ENCODE measurements around the gene MSTO1. TPM values are rescaled to one million over a fixed set of nuclear protein-coding genes. Genes with fewer than 3 reads are reported as not detected.
"Not testable (repeated sequence)": the region's sequence is repeated elsewhere in the genome, so short reads cannot be mapped to it uniquely, and the experiment has no call there.

MSTO1 gene
- polyA plus RNA-seq, 1 donor: 44.4 TPM

DNA sequence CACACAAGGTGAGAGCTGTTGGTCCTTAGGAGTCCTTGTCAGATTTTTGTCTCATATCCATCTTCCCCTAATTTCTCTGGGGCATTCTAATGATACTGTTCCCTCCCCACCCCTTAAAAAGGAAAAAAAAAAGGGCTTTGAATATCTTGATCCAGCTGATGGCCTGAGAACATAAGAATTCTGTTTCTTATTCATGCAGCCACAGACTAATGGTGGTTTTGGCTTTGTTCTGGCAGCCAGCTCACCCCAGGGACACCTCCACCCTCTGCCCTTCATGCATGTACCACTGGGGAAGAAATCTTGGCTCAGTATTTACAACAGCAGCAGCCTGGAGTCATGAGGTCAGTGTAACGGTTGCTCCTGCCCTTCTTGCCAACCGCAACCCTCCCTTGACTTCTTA, 3.2 kb downstream of the MSTO1 start:
- peaks cover 14% of the 10 kb centered on the region for H3K36me3 ChIP-seq (ENCODE audit: control insufficient read depth, insufficient read depth, low read length)
- WGBS (ENCODE audit: insufficient coverage, low lambda C conversion rate): no CpG with 5 or more reads among the region's 2 CpGs
- H3K4me1 ChIP-seq (ENCODE audit: control insufficient read depth, insufficient read depth, low read length); H3K27ac ChIP-seq (ENCODE audit: low read length); H3K27me3 ChIP-seq (ENCODE audit: control insufficient read depth, insufficient read depth, low read length); H3K4me3 ChIP-seq (ENCODE audit: low read length); H3K9me3 ChIP-seq (ENCODE audit: control insufficient read depth, low read depth, low read length); DNase-seq: not testable (repeated sequence)

DNA sequence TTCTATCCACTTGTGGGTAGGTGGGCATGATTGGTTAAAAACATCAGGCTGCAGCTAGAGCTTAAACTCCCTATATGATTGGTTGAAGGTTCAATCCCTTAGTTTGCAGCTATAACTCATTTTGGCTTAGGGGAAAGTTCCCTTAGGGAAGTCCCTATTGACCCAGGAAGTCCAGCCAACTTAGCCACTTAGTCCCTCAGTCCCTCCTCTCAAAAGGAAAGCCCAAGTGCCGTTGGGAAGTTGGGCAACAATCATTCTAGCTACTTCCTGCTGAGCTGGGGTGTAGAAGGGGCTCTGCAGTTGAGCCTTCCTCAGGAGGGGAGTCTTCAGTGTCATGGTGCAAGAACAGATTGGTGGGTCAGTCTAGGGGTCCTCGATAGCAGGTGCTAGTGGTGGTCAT, 12.2 kb downstream of the MSTO1 start:
- H3K4me1 ChIP-seq (ENCODE audit: control insufficient read depth, insufficient read depth, low read length): no peaks in the 10 kb centered on the region
- no peak overlapping the region for H3K4me3 ChIP-seq (ENCODE audit: low read length)
- H3K27me3 ChIP-seq (ENCODE audit: control insufficient read depth, insufficient read depth, low read length): peaks cover 2% of the 10 kb centered on the region
- no peak for DNase-seq
- no peaks in the 10 kb centered on the region for H3K36me3 ChIP-seq (ENCODE audit: control insufficient read depth, insufficient read depth, low read length)
- no peaks in the 10 kb centered on the region for H3K9me3 ChIP-seq (ENCODE audit: control insufficient read depth, low read depth, low read length)
- WGBS (ENCODE audit: insufficient coverage, low lambda C conversion rate): no CpG with 5 or more reads among the region's 2 CpGs
- no peak overlapping the region for H3K27ac ChIP-seq (ENCODE audit: low read length)

DNA sequence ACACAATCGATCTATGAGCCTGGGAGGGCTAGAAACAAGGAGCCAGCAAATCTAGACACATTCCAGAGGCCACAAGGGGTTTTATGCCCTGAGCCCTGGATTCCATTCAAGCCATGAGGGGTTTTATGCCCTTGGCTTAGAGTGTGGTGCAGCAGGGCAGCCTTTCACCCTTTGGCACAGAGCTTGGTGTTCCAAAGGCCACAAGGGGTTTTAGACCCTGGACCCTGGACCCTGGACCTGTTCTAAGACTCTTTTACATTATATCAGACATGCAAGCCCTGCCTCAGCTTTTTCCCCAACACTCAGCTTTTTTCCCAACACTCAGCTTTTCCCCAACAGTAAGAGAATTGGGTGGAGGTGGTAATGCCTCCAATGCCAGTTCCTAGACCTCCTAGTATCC, 13.3 kb downstream of the MSTO1 start:
- Histone ChIP-seq H3K36me3 (ENCODE audit: control insufficient read depth, insufficient read depth, low read length) (no peaks in the 10 kb centered on the region), H3K27ac (ENCODE audit: low read length) (no peak overlapping the region), H3K4me3 (ENCODE audit: low read length) (no peak overlapping the region), H3K9me3 (ENCODE audit: control insufficient read depth, low read depth, low read length) (no peaks in the 10 kb centered on the region), H3K27me3 (ENCODE audit: control insufficient read depth, insufficient read depth, low read length) (peaks cover 2% of the 10 kb centered on the region), H3K4me1 (ENCODE audit: control insufficient read depth, insufficient read depth, low read length) (no peaks in the 10 kb centered on the region)
- DNase-seq: peak in 1 of 2 donors; percentile 10
- no CpG with 5 or more reads among the region's 1 CpG for WGBS (ENCODE audit: insufficient coverage, low lambda C conversion rate)

DNA sequence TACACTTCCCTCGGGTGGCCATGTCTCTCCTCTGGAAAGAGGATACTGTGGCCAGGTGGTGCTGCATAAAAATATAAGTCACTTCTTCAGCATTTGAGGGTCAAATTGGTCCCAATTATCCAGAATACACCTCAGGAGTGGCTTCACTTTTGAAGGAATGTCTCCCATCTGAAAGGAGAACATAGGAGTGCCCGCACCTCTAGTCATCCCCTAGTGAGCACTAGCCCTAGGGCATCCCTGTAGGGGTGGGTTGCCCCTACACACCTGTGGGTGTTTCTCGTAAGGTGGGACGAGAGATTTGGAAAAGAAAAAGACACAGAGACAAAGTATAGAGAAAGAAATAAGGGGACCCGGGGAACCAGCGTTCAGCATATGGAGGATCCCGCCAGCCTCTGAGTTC, 16.4 kb downstream of the MSTO1 start:
- H3K36me3 ChIP-seq (ENCODE audit: control insufficient read depth, insufficient read depth, low read length); H3K4me3 ChIP-seq (ENCODE audit: low read length); H3K4me1 ChIP-seq (ENCODE audit: control insufficient read depth, insufficient read depth, low read length); H3K27me3 ChIP-seq (ENCODE audit: control insufficient read depth, insufficient read depth, low read length); DNase-seq; H3K27ac ChIP-seq (ENCODE audit: low read length); H3K9me3 ChIP-seq (ENCODE audit: control insufficient read depth, low read depth, low read length): not testable (repeated sequence)
- WGBS (ENCODE audit: insufficient coverage, low lambda C conversion rate): no CpG with 5 or more reads among the region's 7 CpGs

DNA sequence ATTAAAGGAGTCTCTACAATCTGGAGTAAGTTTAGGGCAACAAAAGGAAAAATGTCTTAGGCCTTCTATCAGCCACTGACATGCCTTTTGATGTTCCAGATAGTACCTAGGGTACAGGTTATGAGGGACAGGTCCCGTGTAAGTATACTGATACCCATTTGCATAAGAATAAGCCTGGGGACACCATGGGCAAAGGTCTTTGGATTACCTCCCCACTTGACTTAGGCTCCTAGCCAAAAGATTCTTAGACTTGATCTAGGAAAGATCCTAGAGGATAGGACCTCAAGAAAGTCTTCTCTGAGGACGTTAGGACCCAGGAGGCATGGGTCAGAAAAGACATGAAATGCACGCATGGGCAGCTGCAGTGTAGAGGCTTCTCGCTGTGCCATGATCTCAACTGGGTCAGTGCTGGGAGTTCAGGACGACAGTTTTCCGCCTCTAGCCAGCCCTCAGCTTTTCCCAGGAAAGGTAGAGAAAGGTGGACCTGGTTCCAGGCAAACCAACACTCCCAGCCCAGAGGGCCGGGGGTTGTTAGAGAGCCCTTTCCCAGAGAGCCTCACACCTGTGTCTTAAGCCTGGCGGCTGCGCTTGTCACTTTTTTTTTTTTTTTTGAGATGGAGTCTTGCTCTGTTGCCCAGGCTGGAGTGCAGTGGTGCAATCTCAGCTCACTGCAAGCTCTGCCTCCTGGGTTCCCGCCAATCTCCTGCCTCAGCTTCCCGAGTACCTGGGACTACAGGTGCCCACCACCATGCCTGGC, 26.6 kb downstream of the MSTO1 start:
- no peak overlapping the region for H3K27ac ChIP-seq (ENCODE audit: low read length)
- H3K9me3 ChIP-seq (ENCODE audit: control insufficient read depth, low read depth, low read length): peaks cover 7% of the 10 kb centered on the region
- no peaks in the 10 kb centered on the region for H3K4me1 ChIP-seq (ENCODE audit: control insufficient read depth, insufficient read depth, low read length)
- no CpG with 5 or more reads among the region's 11 CpGs for WGBS (ENCODE audit: insufficient coverage, low lambda C conversion rate)
- no peaks in the 10 kb centered on the region for H3K36me3 ChIP-seq (ENCODE audit: control insufficient read depth, insufficient read depth, low read length)
- H3K4me3 ChIP-seq (ENCODE audit: low read length): no peak overlapping the region
- H3K27me3 ChIP-seq (ENCODE audit: control insufficient read depth, insufficient read depth, low read length): no peaks in the 10 kb centered on the region
- no peak for DNase-seq

DNA sequence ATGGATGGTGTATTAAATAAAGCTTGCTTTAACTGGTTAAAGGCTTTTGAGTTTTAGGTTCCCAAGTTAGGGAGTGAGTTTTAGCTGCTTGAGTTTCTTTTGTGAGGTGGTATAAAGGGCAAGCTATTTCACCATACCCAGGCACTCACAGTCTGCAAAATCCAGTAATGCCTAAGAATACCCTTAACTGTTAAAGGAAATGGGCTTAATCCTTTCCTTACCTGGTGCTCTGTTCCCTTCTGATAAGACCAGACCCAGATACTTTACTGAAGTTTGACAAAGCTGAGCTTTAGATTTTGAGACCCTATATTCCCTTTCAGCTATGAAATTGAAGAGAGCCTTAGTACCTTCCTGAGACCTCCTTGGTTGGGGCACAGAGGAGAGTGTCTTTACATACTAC, 30.3 kb downstream of the MSTO1 start:
- Histone ChIP-seq H3K4me1 (ENCODE audit: control insufficient read depth, insufficient read depth, low read length) (no peaks in the 10 kb centered on the region), H3K9me3 (ENCODE audit: control insufficient read depth, low read depth, low read length) (peaks cover 21% of the 10 kb centered on the region), H3K27me3 (ENCODE audit: control insufficient read depth, insufficient read depth, low read length) (no peaks in the 10 kb centered on the region), H3K36me3 (ENCODE audit: control insufficient read depth, insufficient read depth, low read length) (no peaks in the 10 kb centered on the region), H3K27ac (ENCODE audit: low read length) (no peak overlapping the region), H3K4me3 (ENCODE audit: low read length) (no peak overlapping the region)
- DNase-seq: no peak

DNA sequence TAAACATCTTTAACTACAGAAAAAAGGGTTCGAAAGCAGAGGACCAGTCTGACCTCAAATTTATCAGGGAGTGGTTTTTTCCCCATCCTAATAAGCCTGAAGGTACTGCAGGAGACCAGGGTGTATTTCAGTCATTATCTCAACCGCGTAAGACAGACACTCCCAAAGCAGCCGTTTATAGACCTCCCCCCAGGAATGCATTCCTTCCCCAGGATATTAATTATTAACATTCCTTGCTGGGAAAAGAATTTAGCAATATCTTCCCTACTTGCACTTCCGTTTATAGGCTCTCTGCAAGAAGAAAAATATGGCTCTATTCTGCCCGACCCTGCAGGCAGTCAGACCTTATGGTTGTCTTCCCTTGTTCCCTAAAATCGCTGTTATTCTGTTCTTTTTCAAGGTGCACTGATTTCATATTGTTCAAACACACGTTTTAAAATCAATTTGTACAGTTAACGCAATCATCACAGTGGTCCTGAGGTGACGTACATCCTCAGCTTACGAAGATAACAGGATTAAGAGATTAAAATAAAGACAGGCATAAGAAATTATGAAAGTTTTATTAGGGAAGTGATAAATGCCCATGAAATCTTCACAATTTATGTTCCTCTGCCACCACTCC, 32.7 kb downstream of the MSTO1 start:
- peaks cover 21% of the 10 kb centered on the region for H3K9me3 ChIP-seq (ENCODE audit: control insufficient read depth, low read depth, low read length)
- not testable (repeated sequence) for H3K36me3 ChIP-seq (ENCODE audit: control insufficient read depth, insufficient read depth, low read length); H3K27ac ChIP-seq (ENCODE audit: low read length); H3K27me3 ChIP-seq (ENCODE audit: control insufficient read depth, insufficient read depth, low read length); H3K4me3 ChIP-seq (ENCODE audit: low read length); H3K4me1 ChIP-seq (ENCODE audit: control insufficient read depth, insufficient read depth, low read length)
- 100% methylated on average over 3 of the region's 11 CpGs for WGBS (ENCODE audit: insufficient coverage, low lambda C conversion rate)
- DNase-seq: peak in 1 of 2 donors; percentile 54

DNA sequence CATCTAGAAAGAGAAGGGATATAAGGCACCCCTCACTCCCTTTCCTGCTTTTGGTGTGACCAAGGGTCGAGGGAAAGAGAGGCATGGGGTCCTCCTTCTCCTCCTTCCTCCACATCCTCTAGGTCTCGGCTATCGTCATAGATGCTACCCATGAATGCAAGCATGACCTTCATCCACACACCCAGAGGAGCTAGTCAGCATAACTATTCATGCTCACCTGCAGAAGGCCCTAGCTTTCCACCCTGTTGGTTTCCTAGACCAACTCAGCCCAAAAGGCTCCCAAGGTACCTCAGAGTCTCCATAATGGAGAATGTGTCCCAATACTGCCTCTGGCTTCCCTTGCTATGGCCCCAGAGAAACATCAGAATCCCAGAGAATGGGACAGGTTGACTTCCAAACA, 33.2 kb downstream of the MSTO1 start:
- H3K27me3 ChIP-seq (ENCODE audit: control insufficient read depth, insufficient read depth, low read length): no peaks in the 10 kb centered on the region
- peaks cover 21% of the 10 kb centered on the region for H3K9me3 ChIP-seq (ENCODE audit: control insufficient read depth, low read depth, low read length)
- H3K36me3 ChIP-seq (ENCODE audit: control insufficient read depth, insufficient read depth, low read length): no peaks in the 10 kb centered on the region
- no peaks in the 10 kb centered on the region for H3K4me1 ChIP-seq (ENCODE audit: control insufficient read depth, insufficient read depth, low read length)
- H3K27ac ChIP-seq (ENCODE audit: low read length): no peak overlapping the region
- WGBS (ENCODE audit: insufficient coverage, low lambda C conversion rate): no CpG with 5 or more reads among the region's 3 CpGs
- no peak for DNase-seq
- no peak overlapping the region for H3K4me3 ChIP-seq (ENCODE audit: low read length)

DNA sequence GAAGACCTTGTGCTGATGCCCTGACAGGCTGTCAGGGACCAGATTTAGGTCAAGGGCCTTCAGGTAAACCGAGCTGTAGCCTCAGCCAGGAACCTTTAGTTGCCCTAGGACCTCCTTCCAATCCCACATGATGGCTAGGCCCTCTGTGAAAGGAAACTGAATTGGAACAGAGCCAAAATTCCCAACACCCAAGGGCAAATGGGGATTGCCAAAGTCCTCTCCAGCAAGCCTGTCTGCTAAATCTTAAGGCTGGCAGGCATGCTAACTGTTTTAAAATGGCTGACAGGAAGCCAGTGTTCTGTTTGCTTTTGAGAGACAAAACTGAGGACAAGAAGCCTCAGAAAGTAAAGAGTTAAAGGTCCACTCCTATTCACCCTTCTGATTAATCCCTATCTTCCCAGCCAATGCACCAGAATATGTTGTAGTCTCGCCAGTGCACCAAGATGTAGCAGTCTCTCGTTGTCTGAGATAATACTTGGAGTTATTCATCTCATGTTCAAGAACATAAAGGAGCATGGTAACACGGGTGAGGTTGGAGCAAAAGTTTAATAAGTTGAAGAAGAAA, 35.1 kb downstream of the MSTO1 start:
- no peak for DNase-seq
- WGBS (ENCODE audit: insufficient coverage, low lambda C conversion rate): 50% methylated on average over 1 of the region's 4 CpGs

DNA sequence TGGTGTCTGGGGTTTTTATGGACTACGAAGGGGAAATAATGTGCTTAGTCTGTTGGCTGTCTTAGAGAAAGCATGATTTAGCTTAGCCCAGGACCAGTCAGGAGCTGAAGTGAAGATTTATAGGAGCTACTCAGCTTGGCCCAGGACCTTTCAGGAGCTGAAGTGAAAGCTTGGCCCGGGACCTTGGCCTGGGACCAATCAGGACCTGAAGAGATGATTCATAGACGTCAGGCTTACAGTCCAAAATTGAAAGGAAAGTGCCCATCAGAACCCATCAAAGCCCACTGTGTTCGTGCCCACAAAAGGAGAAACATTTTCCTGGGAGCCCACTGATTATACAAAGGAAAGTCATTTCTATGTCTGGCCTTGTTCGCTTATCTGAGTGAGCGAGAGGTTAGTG, 35.6 kb downstream of the MSTO1 start:
- H3K27ac ChIP-seq (ENCODE audit: low read length): no peak overlapping the region
- no peaks in the 10 kb centered on the region for H3K27me3 ChIP-seq (ENCODE audit: control insufficient read depth, insufficient read depth, low read length)
- DNase-seq: no peak
- no peaks in the 10 kb centered on the region for H3K4me1 ChIP-seq (ENCODE audit: control insufficient read depth, insufficient read depth, low read length)
- no peaks in the 10 kb centered on the region for H3K36me3 ChIP-seq (ENCODE audit: control insufficient read depth, insufficient read depth, low read length)
- H3K4me3 ChIP-seq (ENCODE audit: low read length): no peak overlapping the region
- no CpG with 5 or more reads among the region's 6 CpGs for WGBS (ENCODE audit: insufficient coverage, low lambda C conversion rate)
- peaks cover 21% of the 10 kb centered on the region for H3K9me3 ChIP-seq (ENCODE audit: control insufficient read depth, low read depth, low read length)

More for the DNA sequence above, 35.1 kb downstream of the MSTO1 start:
- Histone ChIP-seq H3K4me3 (ENCODE audit: low read length) (no peak overlapping the region), H3K36me3 (ENCODE audit: control insufficient read depth, insufficient read depth, low read length) (no peaks in the 10 kb centered on the region), H3K27ac (ENCODE audit: low read length) (no peak overlapping the region), H3K9me3 (ENCODE audit: control insufficient read depth, low read depth, low read length) (peaks cover 21% of the 10 kb centered on the region), H3K27me3 (ENCODE audit: control insufficient read depth, insufficient read depth, low read length) (no peaks in the 10 kb centered on the region), H3K4me1 (ENCODE audit: control insufficient read depth, insufficient read depth, low read length) (no peaks in the 10 kb centered on the region)

DNA sequence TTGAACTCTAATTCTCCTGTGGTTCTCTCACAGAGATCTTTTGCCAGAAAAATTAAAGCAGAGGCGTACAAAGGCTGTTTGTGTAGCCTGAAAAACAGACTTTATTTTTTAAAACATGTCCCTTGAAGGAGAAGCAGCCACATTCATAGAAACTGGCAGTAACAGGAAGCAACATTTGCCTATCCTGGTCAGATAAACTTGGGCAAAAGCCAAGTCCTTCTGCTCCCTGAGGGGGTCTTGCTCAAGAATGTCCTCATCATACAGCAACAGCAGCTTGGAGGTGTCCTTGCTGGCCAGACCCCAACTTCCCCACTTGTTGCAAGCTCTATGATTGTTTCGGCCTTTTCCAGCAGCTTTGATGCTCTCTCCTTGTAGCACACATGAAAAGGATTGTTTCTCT, 36.3 kb downstream of the MSTO1 start:
- 100% methylated on average over 1 of the region's 2 CpGs for WGBS (ENCODE audit: insufficient coverage, low lambda C conversion rate)
- no peak overlapping the region for H3K4me3 ChIP-seq (ENCODE audit: low read length)
- peaks cover 17% of the 10 kb centered on the region for H3K9me3 ChIP-seq (ENCODE audit: control insufficient read depth, low read depth, low read length)
- H3K4me1 ChIP-seq (ENCODE audit: control insufficient read depth, insufficient read depth, low read length): no peaks in the 10 kb centered on the region
- DNase-seq: no peak
- H3K36me3 ChIP-seq (ENCODE audit: control insufficient read depth, insufficient read depth, low read length): no peaks in the 10 kb centered on the region
- no peaks in the 10 kb centered on the region for H3K27me3 ChIP-seq (ENCODE audit: control insufficient read depth, insufficient read depth, low read length)
- no peak overlapping the region for H3K27ac ChIP-seq (ENCODE audit: low read length)

Measured in large intestine (tissue), 3 donors.